Measurements from ENCODE around the gene TMEM17.

Gene TMEM17

DNA sequence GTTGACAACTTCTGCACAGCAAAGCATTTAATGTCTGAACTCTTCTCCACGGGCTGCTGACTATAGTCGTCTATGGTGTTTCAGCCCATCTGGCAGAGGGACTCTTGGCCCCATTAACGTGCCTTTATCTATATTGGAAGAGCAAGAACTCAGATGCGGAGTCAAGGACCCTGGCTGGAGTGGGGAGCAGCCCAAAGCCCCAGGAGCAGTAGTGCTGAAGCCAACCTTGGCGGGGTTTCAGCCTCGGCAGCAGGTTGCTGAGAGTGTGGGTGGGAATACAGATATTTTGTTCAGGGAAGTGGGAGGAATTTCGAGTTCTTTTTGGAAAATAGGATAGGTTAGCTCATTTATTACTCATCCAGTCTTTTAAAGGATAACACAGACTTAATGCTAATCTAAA, 34.2 kb downstream of the TMEM17 start:
- FAIRE-seq = no peak

- no peak for FAIRE-seq
Measured at GRCh38 chr2:62471404-62471803, 34.6 kb downstream of the TMEM17 start.

- FAIRE-seq = no peak
Measured at GRCh38 chr2:62469548-62469947, 36.4 kb downstream of the TMEM17 start.

DNA sequence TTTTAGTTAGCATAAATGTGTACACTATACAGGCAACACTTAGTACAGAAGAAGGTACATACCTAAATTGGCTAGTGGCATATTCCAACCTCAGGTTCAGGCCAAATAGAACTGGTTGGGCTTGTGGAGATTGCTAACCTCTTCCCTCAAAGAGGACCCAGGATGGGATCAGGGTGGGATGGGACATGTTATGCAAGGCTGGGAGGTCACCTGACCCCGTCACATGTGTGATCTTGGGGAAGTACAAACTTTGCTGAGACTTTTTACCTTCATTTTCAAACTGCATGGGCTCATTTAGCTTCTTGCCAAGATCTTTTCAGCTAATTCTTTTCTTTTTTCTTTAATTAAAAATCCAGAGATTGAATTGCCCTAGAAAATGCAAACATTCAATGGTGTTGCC, 36.9 kb downstream of the TMEM17 start:
- FAIRE-seq = no peak

GRCh38 chr2:62467475-62468321, 38.3 kb downstream of the TMEM17 start:
- FAIRE-seq = no peak

GRCh38 chr2:62467100-62467474, 38.9 kb downstream of the TMEM17 start:
- no peak for FAIRE-seq

DNA sequence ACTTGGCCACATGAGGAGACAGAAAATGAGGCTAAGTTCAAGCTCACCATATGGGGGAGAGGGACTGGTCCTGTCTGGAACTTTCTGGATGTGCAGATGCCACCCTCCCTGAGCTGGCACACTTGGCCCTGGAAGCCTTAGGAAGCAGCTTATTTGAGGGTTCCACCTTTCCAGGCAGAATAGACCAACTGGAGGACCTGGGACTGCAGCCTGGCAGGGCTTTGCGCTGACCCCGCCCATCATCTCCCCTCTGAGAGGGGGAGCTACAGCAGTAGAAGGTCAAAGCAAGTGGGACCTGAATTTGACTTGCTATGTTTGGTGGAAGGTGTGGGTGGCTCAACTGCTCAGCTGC, 39.5 kb downstream of the TMEM17 start:
- FAIRE-seq = no peak

- FAIRE-seq = no peak
Measured at GRCh38 chr2:62465741-62466502, 40.1 kb downstream of the TMEM17 start.

DNA sequence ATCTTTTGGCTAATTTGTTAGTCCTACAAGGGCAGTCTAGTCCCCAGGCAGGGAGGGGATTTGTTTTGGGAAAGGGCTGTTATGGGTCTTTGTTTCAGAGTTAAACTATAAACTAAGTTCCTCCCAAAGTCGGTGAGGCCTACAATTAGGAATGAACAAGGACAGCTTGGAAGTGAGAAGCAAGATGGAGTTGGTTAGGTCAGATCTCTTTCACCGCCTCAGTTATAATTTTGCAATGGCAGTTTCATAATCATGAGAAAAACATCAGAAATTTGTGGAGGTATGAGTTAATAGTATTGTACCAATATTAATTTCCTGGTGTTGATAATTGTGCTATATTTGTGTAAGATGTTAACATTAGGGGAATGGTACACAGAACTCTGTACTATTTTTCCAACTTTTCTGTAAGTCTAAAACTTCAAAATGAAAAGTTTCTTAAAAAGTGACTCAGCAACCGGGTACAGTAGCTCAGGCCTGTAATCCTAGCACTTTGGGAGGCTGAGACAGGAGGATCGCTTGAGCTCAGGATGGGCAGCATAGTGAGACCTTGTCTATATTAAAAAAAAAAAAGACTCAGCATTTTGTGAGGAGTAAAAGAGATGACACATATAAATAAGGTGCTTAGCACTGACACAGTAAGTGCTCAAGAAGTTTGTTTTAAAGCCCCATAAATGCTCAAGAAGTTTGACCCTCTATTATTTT, 40.8 kb downstream of the TMEM17 start:
- FAIRE-seq = no peak

DNA sequence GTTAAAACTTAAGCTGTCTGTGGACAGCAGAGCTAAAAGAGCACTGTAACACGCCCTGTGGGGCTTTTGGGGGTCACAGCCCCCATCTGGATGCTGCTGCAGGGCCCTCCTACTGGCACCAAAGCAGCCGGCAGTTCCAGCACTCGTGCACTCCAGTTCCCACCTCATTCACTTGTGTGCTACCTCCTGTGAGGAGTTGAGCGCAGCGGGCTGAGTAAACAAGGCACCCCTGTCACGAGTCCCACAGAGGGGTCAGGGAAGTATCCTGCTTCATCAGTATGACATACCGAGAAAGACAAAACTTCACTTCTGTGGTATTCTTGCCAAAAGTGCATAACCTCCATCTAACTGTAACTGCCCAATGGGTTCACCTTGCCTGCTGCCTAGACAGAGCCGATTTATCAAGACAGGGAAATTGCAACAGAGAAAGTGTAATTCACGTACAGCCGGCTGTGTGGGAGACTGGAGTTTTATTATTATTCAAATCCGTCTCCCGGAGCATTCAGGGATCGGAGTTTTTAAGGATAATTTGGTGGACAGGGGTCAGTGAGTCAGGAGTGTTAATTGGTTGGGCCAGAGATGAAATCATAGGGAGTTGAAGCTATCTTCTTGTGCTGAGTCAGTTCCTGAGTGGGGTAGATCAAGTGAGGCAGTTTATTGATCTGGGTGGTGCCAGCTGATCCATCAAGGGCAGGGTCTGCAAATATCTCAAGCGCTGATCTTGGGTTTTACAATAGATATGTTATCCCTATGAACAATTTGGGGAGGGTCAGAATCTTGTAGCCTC, 41.6 kb downstream of the TMEM17 start:
- FAIRE-seq = no peak

DNA sequence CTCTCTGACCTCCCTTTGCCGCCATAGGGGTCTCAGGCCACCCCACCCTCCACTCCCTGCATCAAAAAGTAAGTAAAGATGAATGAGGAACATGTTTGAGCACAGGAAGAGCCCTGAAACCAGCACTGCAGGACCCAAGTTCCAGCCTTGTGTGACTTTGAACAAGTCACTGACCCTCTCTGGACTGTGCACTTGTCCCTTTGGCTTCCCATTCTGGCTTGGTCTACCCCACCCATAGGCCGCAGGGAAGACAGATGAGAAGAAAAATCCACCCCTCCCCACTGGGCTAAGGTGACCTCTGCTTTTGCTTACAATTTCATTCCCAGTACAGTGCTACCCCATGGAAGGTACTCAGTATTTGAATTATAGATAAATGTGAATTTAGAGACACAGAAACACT, 43.8 kb downstream of the TMEM17 start:
- no peak for FAIRE-seq

DNA sequence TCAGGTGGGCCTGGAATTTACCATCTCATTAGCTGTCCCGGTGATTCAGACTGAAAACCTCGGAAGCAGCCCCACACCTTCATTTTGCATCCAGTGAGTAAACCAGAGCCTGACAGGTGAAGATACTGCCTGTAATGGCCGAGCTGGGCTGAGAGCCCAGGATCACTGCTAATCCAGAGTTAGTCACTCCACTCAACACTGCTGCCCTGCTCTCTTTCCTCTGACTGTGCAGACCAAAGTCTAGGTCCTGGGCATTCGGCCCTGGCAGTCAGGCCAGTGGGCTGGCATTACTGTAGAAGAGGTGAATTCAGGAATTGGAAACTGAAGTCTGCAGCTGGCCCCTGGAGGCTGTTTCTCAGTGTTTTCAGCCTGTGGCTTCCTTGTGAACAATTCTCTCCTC, 44.3 kb downstream of the TMEM17 start:
- no peak for FAIRE-seq

- no peak for FAIRE-seq
Measured at GRCh38 chr2:62461017-62461553, 44.9 kb downstream of the TMEM17 start.

DNA sequence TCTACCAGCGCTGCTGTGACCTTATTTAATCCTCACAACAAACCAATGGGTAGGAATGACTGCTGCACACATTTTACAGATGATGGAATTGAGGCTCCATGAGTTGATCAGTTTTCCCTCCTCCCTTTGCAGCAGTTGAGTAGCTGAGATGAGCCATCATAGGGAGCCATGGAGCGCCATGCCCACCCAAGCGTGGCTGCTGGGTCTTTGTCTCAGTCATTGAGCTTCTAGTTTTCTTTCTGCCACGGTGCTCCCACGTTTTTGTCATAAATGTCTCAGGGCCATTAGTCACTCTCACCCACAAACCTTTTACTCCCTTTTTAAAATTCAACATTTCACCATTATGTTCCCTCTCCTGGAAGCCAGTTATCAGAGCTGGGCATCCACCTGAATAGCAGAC, 45.8 kb downstream of the TMEM17 start:
- FAIRE-seq = no peak

DNA sequence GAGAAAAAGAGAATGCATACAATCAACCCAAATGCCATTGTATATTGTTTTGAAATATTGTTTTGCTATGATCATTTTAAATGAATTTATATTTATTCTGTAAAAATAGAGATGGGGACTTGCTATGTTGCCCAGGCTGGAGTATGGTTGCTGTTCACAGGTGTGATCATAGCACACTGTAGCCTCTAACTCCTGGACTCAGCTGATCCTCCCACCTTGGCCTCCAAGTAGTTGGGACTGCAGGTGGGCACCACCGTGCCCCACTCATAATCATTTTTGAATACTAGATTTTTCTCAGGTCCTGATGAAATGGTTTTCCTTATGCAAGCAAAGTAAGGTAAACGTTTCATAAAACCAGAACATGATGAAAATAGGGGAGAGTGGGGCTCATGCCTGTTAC, 46.3 kb downstream of the TMEM17 start:
- no peak for FAIRE-seq

GRCh38 chr2:62459106-62459505, 46.9 kb downstream of the TMEM17 start:
- no peak for FAIRE-seq

GRCh38 chr2:62458671-62459081, 47.3 kb downstream of the TMEM17 start:
- no peak for FAIRE-seq

- FAIRE-seq = no peak
Measured at GRCh38 chr2:62458206-62458641, 47.8 kb downstream of the TMEM17 start.

GRCh38 chr2:62457556-62457955, 48.4 kb downstream of the TMEM17 start:
- no peak for FAIRE-seq

DNA sequence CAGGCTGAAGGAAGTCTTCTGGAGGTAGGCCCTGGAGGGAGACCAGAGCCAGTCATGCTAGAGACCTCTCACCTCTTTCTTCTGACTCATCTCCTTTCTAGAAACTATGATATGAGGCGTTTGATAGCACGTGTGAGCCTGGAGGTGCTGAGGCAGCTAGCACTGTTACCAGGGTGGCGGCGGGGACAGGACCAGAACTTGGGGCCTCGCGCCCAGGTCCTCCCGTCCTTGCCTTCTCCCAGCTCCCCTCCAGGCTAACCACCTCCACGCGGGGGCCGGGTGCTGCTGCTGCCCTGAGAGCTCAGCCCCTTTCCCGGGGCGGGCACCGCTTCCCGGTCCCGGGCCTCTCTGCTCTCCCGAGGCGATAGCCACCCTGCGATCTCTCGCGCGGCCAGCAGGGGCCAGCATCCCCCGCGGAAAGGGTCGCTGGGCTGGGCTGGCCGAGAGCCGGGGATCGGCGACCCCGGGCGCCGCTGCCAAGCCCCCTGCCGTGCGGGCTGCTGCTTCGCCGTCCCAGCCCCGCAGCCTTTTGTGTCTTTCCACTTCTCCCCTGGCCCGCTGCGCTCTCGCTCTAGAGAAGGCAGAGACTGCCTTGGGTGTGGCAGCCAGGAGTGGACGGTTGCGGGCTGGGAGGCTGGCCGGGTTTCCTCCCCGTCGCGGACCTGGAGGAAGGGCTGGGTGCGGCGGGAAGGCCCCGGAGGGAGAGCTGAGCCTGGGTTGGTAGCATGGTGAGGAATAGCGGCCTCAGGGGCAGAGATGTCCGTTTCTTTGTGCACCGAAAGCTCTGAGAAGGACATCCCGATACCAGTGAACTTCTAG, 49.1 kb downstream of the TMEM17 start:
- no peak for FAIRE-seq

DNA sequence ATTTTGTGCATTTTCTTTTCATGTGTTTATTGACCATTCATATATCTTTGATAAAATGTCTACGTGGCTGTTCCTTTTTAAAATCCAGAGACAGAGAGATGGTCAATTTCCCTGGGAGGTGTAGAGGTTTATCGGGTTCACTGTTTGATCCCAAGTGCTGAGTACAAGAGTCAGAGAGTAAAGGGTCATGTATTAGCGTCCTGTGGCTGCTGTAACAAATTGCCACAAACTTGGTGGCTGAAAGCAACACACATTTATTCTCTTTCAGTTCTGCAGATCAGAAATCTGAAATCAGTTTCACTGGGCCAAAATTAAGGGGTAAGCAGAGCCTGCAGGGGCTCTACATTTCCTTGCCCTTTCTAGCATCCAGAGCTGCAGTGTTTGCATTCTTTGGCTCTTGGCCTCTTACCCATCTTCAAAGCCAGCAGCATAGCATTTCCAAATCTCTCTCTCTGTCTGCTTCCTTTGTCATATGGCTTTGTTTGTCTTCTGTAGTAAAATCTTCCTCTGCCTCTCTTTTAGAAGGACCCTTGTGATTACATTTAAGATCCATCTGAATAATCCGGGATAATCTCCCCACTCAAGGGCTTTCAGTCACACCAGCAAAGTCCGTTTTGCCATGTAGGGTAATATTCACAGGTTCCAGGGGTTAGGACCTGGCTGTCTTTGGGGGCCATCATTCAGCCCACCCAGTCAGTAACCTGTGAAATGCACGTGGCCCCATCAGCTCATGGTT, 49.9 kb downstream of the TMEM17 start:
- no peak for FAIRE-seq
